Upper lobe of left lung (tissue), 4 donors: ENCODE results near the gene ZNF385B.

Source experiments
- CTCF ChIP-seq, 6 experiments: fragments of 450-650 bp in 4 of 6; fragments of 200-600 bp in 2 of 6; sonication (generic) in 2 of 6; IDR thresholded peaks; one replicate each; pipeline ENCODE4 v1.5.1; 2016 to 2019; ENCODE audit warnings: antibody characterized with exemption in 6 of 6
- POLR2A ChIP-seq, 4 donors: fragments of 450-650 bp; IDR thresholded peaks; one replicate each; pipeline ENCODE4 v1.5.1; 2016 to 2017; ENCODE audit warnings: antibody characterized with exemption in 4 of 4, mild to moderate bottlenecking in 2 of 4

- TF ChIP-seq CTCF (IDR thresholded peaks at IDR 0.05) (no peak), POLR2A (IDR thresholded peaks at IDR 0.05) (no peak)
Measured at GRCh38 chr2:179604598-179604997, 256.8 kb downstream of the ZNF385B start.
